OCI-LY1 (cell line): ENCODE measurements around the gene SEMG1.

Experiments
- EZH2 ChIP-seq: fragments of 200-600 bp; sonication (generic), shearing (Covaris generic); IDR thresholded peaks from 2 replicates; pipeline ENCODE4 v1.8.0; 2017; ENCODE audit warnings: borderline replicate concordance, mixed run types, mild to moderate bottlenecking, antibody characterized with exemption, low read length, moderate library complexity, mixed read lengths
- TF ChIP-seq, protein P1 (sequence below): fragments of 200-600 bp; sonication (generic), shearing (Covaris generic); IDR thresholded peaks from 2 replicates; pipeline ENCODE4 v1.5.1; 2017; ENCODE audit warnings: mild to moderate bottlenecking, antibody characterized with exemption, low read length, moderate library complexity, mixed read lengths

DNA sequence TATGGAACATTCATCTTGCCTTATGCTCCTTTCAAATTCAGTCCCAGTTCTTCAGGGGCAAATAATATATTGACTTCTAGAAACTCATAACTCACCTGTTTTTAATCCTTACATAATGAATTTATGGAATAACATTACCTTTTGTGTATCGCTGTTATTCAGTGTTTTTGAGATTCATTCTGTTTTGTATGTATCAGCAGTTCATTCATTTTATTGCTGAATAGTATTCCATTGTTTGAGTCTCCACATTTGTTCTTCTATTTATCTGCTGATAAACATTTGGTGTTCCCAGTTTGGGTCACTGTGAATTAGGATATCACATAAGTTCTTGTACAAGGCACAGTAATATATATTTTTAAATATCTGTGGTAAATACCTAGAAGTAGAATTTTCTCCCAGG is 19.5 kb downstream of the SEMG1 start:
- no peak for TF ChIP-seq EZH2
- TF ChIP-seq, protein P1, sequence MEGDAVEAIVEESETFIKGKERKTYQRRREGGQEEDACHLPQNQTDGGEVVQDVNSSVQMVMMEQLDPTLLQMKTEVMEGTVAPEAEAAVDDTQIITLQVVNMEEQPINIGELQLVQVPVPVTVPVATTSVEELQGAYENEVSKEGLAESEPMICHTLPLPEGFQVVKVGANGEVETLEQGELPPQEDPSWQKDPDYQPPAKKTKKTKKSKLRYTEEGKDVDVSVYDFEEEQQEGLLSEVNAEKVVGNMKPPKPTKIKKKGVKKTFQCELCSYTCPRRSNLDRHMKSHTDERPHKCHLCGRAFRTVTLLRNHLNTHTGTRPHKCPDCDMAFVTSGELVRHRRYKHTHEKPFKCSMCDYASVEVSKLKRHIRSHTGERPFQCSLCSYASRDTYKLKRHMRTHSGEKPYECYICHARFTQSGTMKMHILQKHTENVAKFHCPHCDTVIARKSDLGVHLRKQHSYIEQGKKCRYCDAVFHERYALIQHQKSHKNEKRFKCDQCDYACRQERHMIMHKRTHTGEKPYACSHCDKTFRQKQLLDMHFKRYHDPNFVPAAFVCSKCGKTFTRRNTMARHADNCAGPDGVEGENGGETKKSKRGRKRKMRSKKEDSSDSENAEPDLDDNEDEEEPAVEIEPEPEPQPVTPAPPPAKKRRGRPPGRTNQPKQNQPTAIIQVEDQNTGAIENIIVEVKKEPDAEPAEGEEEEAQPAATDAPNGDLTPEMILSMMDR: no peak
